Measurements from ENCODE around the gene LBHD2.

Gene LBHD2

DNA sequence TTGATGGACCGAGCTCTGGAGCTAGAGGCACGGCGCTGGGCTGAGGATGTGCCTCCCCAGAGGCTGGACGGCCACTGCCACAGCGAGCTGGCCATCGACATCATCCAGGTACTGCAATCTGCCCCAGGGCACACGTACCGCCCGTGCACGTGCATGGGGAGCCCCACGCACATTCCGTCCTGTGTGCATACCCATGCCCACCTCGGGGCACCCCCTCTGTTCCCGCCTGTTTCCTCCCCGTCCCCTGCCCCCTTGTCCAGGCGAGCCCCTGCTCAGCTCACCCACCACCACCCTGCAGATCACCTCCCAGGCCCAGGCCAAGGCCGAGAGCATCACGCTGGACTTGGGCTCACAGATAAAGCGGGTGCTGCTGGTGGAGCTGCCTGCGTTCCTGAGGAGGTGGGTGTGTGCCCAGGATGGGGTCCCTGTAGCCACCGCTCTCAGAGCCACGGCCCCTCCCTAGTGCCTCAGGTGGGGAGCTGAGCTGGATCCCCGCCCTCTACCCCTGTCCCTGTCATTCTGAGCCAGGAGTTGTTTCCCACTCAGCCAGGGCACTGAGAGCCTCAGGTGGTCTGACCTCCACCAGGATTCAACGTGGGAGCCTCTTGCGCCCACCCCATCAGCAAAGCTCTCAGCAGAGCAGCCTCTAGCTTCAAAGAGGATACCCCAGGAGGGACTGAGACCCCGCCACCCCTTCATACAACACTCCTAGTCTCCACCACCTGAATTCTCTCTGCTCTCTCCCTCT lies 46.2 kb downstream of the LBHD2 start:
- DNase-seq (ENCODE audit: extremely low read depth in 1 of 2, low read depth in 1 of 2): no peak

DNA sequence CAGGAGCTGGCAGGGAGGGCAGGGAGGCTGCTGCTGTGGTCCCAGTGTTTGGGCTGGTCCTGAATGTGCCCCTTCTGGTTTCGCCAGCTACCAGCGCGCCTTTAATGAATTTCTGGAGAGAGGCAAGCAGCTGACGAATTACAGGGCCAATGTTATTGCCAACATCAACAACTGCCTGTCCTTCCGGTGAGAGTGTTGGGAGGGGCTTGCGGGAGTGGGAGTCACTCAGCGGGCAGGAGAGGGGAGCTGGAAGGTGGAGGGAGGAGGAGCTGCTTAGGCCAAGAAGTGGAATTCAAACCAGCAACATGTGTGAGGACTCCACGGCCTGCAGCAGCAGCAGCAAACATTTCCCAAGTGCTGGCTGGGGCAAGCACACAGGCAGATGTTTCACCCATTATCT lies 47.0 kb downstream of the LBHD2 start:
- no peak for DNase-seq (ENCODE audit: extremely low read depth in 1 of 2, low read depth in 1 of 2)

DNA sequence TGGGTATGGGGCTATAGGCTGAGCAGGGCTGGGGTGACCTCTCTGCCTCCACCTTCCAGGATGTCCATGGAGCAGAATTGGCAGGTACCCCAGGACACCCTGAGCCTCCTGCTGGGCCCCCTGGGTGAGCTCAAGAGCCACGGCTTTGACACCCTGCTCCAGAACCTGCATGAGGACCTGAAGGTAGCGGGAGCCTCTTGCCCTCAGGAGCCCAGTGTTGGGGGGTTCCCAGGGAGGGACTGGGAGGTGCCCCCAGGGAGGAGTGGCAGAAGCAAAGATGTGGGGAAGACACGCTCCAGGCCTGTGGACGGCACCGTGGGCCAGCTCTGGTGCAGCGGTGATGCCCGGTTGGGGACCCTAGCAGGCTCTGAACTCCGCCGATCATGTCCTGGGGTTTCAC lies 47.6 kb downstream of the LBHD2 start:
- DNase-seq (ENCODE audit: extremely low read depth in 1 of 2, low read depth in 1 of 2): no peak

DNA sequence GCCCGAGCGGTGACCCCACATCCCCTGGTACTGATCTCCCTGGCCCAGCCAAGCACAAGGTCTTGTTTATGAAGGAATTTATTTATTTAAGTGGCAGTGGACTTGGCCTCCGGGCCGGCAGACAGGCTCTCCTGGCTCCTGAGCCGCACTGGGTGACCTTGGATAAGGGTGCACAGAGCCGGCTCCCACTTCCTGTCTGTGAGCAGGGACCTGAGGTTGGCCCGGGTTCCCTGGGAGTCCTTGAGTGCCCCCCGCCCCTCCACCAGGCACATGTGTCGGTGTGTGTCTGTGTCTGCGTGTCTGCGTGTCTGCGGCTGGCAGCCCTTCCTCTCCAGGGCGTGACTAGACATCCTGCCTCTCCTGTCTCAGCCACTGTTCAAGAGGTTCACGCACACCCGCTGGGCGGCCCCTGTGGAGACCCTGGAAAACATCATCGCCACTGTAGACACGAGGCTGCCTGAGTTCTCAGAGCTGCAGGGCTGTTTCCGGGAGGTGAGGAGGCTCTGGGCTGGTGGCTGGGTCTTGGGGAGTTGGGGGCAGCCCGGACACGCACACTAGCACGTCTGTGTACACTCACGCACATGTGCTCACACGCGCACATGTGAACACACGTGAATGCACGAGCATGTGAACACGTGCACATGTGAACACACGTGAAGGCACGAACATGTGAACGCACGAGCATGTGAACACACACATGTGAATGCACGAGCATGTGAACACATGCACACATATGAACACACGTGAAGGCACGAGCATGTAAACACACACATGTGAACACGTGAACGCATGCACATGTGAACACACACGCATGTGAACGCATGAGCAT lies 48.6 kb downstream of the LBHD2 start:
- DNase-seq (ENCODE audit: extremely low read depth in 1 of 2, low read depth in 1 of 2): no peak

DNA sequence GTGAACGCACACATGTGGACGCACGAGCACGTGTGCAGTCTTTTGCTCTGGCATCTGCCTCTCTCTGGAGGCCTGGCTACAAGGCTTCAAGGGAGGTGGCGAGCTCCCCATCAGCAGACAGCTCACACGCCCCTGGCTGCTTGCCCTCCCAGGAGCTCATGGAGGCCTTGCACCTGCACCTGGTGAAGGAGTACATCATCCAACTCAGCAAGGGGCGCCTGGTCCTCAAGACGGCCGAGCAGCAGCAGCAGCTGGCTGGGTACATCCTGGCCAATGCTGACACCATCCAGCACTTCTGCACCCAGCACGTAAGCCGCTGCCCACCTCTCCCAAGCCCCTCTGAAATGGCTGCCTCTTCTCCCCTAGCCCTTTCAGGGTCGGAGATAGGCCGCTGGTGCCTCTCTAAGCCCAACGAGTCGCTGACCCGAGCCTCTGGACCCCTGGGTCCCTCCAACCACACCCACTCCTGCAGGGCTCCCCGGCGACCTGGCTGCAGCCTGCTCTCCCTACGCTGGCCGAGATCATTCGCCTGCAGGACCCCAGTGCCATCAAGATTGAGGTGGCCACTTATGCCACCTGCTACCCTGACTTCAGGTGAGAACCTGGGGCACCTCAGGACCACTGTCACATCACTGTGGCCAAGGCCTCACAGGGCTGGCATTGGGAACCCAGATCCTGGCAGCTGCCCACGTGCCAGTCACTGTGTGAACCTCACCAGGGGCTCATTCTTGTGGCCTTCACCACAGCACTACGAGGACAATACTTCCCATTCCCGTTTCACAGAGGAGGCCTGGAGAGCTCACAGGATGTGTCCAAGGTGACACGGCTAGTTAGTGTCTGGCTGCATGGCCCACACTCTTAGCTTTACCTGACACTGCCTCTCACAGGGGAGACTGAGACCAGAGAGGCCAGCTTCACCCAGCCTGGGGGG lies 49.5 kb downstream of the LBHD2 start:
- no peak for DNase-seq (ENCODE audit: extremely low read depth in 1 of 2, low read depth in 1 of 2)

DNA sequence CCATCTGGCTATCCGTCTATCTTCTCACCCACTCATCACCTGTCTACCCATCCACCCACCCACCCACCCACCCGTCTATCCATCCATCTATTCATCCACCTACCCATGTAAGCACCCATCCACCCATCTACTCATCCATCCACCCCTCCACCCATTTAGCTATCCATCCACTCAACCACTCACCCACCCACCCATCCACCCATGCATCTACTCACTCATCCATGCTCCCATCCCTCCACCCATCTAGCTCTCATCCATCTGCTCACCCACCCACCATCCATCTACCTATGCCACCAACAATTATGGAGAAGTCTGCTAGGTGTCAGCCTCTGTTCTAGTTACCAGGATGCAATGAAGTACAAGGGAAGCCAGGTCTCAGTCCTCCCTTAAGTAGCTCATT lies 50.4 kb downstream of the LBHD2 start:
- no peak for DNase-seq (ENCODE audit: extremely low read depth in 1 of 2, low read depth in 1 of 2)

DNA sequence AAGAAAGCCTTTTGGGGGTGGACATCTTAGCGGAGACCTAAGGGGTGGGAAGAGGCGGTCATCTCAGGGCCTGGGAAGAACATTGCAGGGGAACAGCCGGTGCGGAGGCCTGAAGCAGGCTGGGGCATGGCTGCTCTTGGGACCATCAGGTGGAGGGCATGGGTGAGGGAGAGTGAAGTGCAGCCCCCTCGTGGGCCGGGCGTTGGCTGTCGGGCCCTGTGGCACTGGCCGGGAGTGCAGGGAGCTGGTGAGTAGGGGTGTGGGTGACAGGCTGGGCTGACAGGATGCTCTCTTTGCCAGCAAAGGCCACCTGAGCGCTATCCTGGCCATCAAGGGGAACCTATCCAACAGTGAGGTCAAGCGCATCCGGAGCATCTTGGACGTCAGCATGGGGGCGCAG lies 50.9 kb downstream of the LBHD2 start:
- DNase-seq (ENCODE audit: extremely low read depth in 1 of 2, low read depth in 1 of 2): no peak

DNA sequence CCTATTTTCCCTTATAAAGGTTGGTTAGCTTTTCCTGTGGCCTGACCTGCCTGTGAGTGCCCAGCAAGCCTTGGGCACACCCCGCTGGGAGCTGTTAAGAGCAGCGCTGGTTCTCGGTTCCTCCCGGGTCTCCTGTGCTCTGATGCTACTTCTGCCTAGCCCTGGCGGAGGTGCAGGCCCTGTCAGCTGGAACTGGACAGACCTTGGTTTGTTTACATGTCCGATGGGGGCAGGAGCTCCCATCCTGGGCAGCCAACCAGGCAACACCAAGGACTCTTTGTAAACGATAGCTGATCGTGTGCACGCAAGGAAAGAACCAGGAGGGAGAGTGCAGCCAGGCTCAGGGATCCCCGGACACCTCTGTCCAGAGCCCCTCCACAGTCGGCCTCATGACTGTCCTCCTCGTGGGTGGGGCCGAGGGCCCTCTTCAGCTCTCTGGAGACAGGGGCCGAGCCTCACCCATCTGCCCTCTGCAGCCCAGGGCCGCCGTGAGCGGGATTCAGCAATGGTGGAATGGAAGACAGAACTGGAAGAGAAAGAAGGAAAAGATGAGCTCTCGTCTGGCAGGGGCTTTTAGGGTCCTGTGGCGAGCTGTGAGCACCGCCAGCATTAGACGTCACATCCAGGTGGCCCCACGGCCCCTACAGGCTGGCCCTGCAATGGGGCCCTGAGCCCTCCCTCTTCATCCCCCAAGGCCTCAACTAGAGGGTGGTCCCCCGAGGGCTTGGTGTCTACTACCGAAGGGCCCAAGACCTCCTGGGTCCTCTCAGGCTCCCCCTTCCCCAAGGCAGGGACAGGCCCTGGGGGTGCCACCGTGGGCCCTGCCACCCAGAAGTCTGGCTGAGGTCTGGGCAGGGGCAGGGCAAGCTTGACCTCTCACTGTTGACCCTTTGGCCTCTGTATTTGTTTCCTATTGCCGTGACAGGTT lies 51.6 kb downstream of the LBHD2 start:
- no peak for DNase-seq (ENCODE audit: extremely low read depth in 1 of 2, low read depth in 1 of 2)

DNA sequence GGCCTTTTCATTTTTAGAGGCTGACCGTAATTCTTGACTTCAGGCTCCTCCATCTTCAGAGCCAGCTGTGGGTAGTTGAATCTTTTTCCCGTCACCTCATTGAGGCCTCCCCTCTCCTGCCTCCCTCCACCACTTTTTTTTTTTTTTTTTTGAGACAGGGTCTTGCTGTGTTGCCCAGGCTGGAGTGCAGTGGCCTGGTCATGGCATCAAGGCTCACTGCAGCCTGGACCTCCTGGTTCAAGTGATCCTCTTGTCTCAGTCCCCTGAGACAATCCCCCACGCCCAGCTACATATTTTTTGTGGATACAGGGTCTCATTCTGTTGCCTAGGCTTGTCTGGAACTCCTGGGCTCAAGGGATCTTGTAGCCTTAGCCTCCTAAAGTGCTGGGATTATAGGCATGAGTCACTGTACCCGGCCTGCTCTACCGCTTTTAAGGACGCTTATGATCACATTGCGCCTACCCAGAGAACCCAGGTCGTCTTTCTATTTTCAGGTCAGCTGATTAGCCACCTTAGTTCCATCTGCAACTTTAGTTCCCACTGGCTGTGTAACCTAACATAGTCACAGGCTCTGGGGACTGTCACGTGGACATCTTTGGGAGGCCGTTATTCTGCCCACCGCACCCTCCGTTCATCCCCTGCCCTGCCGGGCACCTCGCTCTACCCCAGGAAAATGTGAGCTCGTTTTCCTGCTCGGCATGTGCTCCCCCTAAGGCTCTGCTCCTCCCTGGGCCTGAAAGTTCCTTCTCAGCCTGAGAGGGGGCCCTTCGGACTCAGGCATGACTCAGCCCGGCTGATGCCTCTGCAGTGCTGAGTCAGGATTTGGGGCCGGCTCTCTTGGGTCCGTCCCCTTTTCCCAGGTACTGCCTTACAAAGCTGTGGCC lies 52.6 kb downstream of the LBHD2 start:
- no peak for DNase-seq (ENCODE audit: extremely low read depth in 1 of 2, low read depth in 1 of 2)

DNA sequence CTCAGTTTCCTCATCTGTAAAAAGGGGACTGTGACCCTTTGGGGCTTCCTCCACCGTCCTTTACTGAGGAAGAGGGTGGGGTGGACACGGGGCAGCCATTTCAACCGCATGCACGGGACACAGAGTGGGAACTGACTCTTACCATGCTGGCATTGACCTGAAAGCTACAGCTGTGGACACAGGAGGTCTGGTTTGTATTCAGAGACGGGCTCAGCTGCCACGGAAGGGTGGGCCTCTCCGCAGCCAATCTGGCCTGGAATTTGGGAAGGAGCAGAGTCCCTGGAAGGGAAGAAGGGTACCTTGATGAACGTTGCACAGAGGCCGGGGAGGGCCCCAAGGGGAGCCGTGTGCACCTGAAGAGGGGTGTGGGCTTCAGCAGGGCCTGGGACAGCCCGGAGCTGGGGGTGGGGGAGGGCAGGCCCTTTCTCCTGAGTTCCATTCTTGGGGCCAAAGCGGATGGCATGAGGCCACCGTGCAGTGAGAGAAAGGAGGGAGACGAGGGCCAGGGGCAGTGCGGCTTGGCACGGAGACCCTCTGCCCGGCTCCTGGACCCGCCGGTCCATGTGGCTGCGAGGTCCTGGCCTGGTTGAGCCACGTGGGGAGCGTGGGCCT lies 53.8 kb downstream of the LBHD2 start:
- DNase-seq (ENCODE audit: extremely low read depth in 1 of 2, low read depth in 1 of 2): no peak

DNA sequence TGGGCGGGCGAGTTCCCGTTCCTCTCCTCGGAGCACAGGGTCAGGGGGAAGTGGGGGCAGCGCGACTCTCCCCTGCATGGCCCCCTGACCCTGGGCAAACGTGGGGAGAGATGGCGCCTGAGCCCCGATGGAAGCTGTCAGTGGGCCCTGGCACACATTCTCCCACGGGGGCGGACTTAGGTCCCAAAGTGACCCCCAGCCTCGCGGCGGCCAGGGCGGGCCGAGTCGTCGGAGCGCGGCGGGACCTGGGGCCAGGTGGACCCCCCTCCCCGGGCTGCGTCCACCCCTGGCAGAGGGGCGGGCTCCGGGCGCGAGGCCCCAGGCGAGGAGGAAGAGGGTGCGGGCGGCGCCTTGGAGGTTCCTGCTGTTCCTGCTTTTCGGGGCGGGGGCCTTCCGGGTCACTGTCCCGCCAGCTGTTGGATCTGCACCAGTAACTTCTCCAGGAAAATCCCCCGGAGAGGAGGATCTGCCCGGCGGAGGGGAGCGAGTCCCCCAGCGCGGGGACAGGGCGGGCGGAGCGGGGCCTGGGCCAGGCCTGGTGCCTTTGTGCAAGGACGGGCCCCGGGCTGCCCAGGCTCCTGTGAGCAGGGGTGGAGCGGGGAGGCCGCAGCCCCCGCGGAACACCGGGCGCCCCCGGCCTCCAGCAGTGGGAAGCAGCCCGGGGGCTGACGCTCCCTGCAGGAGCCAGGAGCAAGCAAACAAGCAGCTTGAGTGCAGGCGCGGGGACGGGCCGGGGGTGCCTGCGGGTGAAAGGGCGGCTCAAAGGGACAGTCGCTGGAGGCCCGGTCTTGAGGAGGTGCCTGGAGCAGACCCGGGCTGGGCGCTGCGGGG lies 54.5 kb downstream of the LBHD2 start:
- no peak for DNase-seq (ENCODE audit: extremely low read depth in 1 of 2, low read depth in 1 of 2)

DNA sequence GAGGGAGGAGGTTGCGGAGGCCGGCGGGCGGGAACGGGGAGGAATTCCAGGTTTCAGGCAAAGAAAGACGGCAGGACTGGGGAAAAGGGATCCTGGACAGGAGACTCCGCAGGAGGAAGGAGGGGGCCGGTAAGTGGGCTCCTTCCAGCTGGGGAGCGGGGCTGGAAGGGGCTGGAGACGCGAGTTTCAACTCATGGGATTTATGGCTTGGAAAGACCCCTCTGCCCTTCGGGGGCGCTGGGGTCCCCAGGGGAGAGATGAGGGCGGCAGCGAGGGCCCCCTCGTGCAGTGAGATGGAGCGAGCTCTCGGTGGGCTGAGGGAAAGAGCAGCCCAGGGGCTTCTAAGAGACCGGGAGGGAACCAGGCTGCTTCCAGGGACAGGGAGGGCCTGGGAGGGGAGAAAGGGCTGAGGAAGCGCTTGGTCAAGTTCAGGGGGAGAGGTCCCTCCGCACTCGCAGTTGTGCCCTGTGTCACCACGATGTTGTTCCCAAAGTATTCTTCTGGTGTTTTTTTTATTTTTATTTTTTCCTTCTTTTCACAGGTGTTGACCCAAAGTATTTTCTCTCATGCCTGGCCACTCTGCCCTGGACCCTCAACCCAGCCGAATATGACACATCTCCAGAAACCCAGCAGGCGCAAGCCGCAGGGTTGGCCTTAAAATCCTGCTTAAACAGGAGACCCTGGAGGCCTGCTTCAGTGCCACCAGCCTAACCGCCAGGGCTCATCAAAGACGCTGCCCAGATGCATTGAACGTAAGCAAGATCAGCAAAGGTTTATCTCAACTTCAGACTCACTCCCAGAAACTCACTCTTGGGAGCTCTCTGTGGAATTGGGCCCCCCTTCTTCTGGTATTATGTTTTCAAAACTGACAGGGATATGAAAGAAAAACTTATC lies 55.4 kb downstream of the LBHD2 start:
- no peak for DNase-seq (ENCODE audit: extremely low read depth in 1 of 2, low read depth in 1 of 2)
